Stimulated activated CD8-positive, alpha-beta memory T cell treated with anti-CD3 and anti-CD28 coated beads, Interleukin-7, amount 100 ng/mL, for 48 hours (primary cell): ENCODE measurements around the gene MRM2.
A peak's percentile ranks its signal among the peaks of the same experiment; 100 is the strongest.

Experiments used
- DNase-seq, 2 donors: peaks; one replicate each; pipeline ENCODE4 v3.0.0-alpha.2; 2020; ENCODE audit warnings: low read depth in 1 of 2; ENCODE audit errors: extremely low read depth in 1 of 2

MRM2 gene

GRCh38 chr7:2249744-2250323, 7.8 kb upstream of the MRM2 start:
- DNase-seq, result no peak

DNA sequence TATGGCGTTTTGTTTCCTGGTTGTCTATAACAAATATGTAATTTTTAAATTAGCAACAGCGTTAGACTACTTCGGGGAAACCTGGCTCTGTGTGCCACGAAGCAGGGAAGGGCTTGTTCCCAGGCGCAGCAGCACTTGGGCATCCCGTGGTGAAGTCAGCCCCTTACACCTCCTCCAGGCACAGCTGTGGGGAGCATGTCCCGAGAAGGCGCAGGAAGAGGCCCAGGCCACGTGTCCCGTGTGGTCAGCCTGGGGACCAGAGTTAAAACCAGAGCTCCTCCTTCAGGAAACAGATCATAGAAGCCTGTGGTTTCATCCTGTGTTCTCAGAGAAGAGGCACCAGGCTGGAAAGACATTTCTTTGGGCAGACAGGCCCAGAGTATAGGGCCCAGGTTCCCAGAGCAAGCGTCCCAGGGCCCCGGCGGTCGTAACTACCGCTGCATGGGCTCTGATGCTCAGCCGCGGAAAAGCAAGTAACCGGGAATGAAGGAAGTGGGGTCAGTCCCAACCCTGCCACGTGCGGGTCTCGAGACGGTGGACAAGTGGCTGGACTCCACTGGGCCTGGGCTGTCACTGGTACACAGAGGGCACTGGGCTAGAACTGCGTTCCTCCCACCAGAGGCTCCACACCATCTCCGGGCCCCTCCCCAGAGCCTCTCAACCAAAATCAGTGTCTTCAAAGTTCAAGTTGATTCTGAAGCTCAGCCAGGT, 7.1 kb upstream of the MRM2 start:
- DNase-seq, result no peak

DNA sequence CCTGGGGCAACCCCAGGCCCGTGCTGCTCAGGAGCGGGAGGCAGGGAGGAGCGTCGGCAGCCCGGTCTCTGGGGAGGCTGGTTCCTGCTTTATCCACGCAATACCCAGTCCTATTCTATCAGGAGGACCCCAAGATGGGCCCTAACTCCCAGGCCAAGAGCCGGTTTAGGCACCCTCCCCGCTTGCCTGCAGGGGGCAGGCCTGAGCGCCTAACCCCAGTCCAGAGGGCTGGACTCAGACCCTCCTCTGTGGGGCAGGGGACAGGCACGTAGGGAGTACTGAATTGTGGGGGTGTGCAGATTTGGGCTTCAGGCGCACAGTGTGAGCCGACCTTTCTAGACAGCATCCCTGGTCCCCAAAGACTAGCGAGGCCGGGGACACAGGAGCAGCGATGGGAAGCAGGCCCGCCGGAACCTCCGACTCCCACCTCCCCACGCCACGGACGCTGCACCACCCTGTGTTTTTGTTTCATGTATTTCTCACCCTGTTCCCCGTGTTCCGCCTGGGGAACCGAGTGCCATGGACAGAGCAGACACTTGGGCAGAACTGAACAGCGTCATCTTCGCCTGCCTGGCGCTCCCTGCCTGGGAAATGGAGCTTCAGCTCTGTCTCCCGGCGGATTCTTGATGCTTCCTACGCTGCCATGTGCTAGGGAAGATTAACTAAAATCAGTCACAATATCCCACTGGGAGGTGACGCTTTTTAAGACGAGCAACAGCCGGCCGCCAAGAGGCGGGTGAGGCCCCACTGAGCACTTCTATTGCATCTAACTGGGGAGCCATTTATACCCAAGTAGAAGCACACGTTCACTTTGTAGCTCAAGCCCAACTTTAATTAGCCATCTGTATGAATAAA, 5.4 kb upstream of the MRM2 start:
- DNase-seq, result no peak

DNA sequence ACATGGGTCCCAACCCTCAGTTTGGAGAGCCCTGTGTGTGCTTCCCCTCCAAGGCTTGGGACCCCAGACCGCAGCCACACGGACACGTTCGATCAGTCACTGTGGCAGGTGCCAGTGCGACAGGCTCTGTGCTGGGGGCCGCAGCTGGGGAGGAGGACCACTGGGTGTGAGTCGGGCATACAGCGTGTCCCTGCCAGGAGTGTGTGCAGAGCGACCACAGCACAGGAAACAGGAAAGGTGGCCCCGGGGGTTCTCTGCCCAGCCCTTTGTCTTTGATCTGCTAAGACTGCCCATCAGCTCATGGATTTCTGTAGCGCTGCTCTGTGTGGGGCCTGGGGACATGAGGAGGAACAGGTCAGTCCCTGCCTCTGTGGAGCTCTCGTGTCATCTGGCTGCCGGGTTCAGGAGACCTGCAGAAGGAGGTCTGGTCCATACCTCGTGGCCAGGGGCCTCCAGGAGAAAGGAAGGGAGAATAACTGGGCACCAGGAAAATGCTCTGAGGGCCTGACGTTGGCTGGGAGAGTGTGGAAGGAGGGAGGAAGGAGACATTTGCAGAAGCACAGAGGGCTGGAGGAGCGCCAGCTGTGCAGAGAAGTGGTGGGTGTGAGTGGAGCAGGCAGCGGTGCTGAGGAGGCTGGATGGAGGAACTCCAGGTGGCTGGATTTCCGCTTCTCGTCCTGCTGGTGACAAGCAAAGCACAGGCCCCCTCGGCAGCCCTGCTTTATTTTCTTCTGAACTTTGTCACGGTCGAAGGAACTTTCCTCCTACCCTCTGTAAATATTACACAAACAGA, 4.1 kb upstream of the MRM2 start:
- no peak for DNase-seq

DNA sequence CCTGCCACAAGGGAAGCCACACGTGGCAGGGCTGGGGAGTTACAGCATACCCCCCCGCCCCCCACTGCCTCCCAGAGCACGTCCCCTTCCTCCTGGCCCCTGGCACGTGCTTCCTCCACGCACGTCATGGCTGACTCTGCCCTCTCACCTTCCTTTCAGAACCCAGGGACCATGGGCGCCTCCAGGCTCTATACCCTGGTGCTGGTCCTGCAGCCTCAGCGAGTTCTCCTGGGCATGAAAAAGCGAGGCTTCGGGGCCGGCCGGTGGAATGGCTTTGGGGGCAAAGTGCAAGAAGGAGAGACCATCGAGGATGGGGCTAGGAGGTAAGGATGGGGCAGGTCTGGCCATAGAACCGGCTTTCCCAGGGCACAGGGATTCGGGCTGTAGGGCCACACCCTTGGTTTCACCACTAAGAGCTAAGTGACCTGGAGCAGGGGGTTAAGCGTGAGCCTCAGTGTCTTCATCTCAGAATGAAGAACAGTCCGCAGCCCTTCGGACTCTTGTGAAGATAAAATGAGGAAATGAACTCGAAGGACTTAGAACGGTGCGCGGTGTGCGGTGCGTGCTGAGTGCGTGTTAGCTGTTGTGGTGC, 2.5 kb upstream of the MRM2 start:
- no peak for DNase-seq

GRCh38 chr7:2243458-2243857, 1.5 kb upstream of the MRM2 start:
- no peak for DNase-seq

DNA sequence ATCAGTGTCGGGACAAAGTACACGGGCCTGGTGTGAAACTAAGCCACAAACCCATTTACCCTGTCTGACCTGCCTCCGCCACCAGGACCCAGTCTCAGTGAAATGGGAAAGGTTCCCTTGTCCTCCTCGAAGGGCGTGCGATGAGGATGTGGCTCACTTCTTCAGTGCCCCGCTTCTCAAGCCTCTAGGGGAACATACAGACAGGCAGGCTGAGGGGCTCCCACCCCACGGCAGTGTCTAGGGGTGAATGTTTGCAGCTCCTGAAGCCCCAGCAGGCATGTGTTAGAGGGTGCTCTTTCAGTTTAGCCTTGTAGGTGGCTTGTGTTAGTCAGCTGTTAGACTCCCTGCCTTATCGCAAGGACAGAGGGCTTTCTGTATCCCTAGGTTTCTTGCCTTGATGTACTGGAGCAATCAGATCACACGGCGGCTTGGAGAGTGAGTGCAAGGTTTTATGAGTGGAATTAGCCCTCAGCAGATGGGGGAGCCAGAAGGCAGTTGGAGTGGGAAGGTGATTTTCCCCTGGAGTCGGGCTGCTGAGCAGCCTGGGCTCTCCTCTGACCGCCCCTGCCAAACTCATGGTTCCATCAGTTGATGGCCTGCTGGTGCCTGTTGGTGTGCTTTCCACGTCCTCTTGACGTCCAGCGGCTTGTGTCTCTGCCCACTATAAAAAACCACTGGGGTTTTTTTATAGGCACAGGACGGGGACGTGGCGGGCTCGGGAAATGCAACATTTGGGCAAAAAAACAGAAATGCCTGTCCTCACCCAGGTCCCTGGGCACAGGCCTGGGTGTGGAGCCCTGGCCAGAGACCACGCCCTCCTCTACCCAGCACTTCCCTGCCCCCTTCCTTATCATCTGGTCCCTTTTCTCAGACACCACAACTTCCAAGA, 780 bp upstream of the MRM2 start:
- no peak for DNase-seq

DNA sequence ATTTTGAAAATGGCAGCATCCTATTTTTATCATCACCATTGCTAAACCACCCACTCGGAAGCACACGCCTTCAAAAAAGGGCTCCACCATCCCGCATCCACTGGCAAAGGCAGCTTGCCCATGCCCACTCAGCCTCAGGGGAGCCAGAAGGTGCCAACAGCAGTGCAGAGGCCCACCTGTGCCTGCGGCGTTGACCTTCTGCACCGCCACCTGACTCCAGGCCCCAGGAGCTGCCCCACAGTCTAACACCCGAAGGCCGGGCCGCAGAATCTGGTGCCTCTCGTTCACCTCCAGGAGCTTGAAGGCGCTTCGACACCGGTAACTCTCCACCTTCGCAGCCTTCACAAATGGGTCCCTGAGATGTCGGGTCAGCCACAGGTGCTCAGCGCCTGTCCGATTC, 2.8 kb downstream of the MRM2 start:
- no peak for DNase-seq

GRCh38 chr7:2237109-2237602, 4.8 kb downstream of the MRM2 start:
- DNase-seq, result no peak

- no peak for DNase-seq
Measured at GRCh38 chr7:2233926-2234325, 8.1 kb downstream of the MRM2 start.

GRCh38 chr7:2232766-2233520, 9.1 kb downstream of the MRM2 start, which contains the start of gene MAD1L1:
MAD1L1 (minus strand) TSS chr7:2232945; CDS start chr7:2230133, 2,812 bp downstream.
- peak; percentile 74 to 83 for DNase-seq

- DNase-seq, result no peak
Measured at GRCh38 chr7:2231992-2232765, 9.8 kb downstream of the MRM2 start.

GRCh38 chr7:2230882-2231281, 11.1 kb downstream of the MRM2 start:
- DNase-seq, result no peak

GRCh38 chr7:2230226-2230625, 11.8 kb downstream of the MRM2 start:
- DNase-seq, result no peak

- no peak for DNase-seq
Measured at GRCh38 chr7:2229467-2229866, 12.5 kb downstream of the MRM2 start.

- DNase-seq, result no peak
Measured at GRCh38 chr7:2228921-2229320, 13.1 kb downstream of the MRM2 start.

DNA sequence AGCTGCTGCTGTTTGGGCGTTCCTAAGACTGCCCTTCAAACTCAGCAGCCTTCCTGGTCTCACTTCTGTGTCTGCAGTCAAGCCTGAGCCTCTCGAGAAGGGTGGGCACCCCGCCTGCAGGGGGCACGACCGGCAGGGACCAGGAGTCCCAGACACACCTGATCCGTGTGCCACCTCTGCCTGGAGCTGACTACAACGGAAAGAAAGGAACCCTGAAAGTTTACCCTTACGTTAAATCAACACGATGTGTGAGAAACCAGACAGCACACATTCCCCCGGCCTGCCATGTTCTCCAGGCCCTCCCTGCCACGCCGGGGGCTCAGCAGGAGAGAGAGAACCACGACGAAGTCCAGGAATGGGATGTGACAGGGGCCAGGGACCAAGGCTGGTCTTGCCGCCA, 14.3 kb downstream of the MRM2 start:
- no peak for DNase-seq

- DNase-seq, result no peak
Measured at GRCh38 chr7:2225830-2226229, 16.2 kb downstream of the MRM2 start.
